T-cell (primary cell): ENCODE measurements around the gene SOX13. TPM values are rescaled to one million over a fixed set of nuclear protein-coding genes. Genes with fewer than 3 reads are reported as not detected.

Experiments
- ATAC-seq, 4 experiments: fragments of 200-7000 bp in 3 of 4; fragments of 150-1000 bp in 1 of 4; cut with Tn5 transposase; replicated peaks in 1 of 4; 1 replicate in 3 of 4; 2 replicates in 1 of 4; pipeline ENCODE4 v1.10.0; 2021; ENCODE audit warnings: moderate library complexity in 3 of 4, mild to moderate bottlenecking in 2 of 4, moderate number of reproducible peaks in 1 of 4
- CTCF ChIA-PET, 2 donors: fragments of 300-600 bp; sonication (Branson Sonifier 250); formaldehyde crosslinking; loops; one replicate each; lab custom pipeline; 2022; ENCODE audit warnings: antibody characterized with exemption in 2 of 2; lab: Charles Lee
- POLR2A ChIA-PET, 2 donors: fragments of 300-600 bp; sonication (Branson Sonifier 250); formaldehyde crosslinking; loops; one replicate each; lab custom pipeline; 2022; ENCODE audit warnings: antibody characterized with exemption in 2 of 2; lab: Charles Lee
- DNase-seq, 35 experiments: peaks; one replicate each; pipeline versions ENCODE4 v3.0.0 to v3.0.0-alpha.2; 2013 to 2023
- H3K27ac ChIP-seq: one replicate; pipeline ENCODE4 v1.5.1; 2013; ENCODE audit warnings: low read length
- H3K27me3 ChIP-seq, 2 experiments: replicated peaks in 1 of 2; 1 replicate in 1 of 2; 2 replicates in 1 of 2; pipeline versions ENCODE4 v1.6.1 to v1.7.0; 2013; ENCODE audit warnings: low read length in 1 of 2, mixed read lengths in 1 of 2; ENCODE audit not compliant: control insufficient read depth in 2 of 2, insufficient read depth in 2 of 2; ENCODE audit errors: extremely low read depth in 1 of 2
- H3K36me3 ChIP-seq, 2 donors: 1 replicate in 1 of 2; 2 replicates in 1 of 2; pipeline versions ENCODE4 v1.6.1 to v1.7.0; 2013; ENCODE audit warnings: low read length in 1 of 2; ENCODE audit not compliant: control insufficient read depth in 2 of 2, insufficient read depth in 1 of 2; ENCODE audit errors: extremely low read depth in 1 of 2
- H3K4me1 ChIP-seq, 2 experiments: 1 replicate in 1 of 2; 2 replicates in 1 of 2; pipeline versions ENCODE4 v1.6.1 to v1.7.0; 2013; ENCODE audit warnings: low read length in 2 of 2, mixed read lengths in 1 of 2; ENCODE audit not compliant: insufficient read depth in 2 of 2, control insufficient read depth in 1 of 2; ENCODE audit errors: extremely low read depth in 1 of 2
- H3K4me3 ChIP-seq, 2 donors: 1 replicate in 1 of 2; 2 replicates in 1 of 2; pipeline versions ENCODE4 v1.5.1 to v1.7.0; 2013; ENCODE audit warnings: mild to moderate bottlenecking in 2 of 2, low read length in 1 of 2, moderate library complexity in 1 of 2; ENCODE audit not compliant: control insufficient read depth in 1 of 2; ENCODE audit errors: extremely low read depth in 1 of 2
- H3K9me3 ChIP-seq: 2 replicates; pipeline ENCODE4 v1.7.0; 2013
- H3K27ac Mint-ChIP-seq, 2 donors: one replicate each; pipeline ENCODE4 v1.8.0; 2020 to 2021; ENCODE audit warnings: mild to moderate bottlenecking in 2 of 2, mixed read lengths in 2 of 2
- H3K27me3 Mint-ChIP-seq, 2 donors: one replicate each; pipeline ENCODE4 v1.8.0; 2021 to 2022; ENCODE audit warnings: mixed read lengths in 2 of 2
- H3K36me3 Mint-ChIP-seq: one replicate; pipeline ENCODE4 v1.8.0; 2021; ENCODE audit warnings: mixed read lengths
- H3K4me1 Mint-ChIP-seq, 3 donors: one replicate each; pipeline ENCODE4 v1.8.0; 2020 to 2022; ENCODE audit warnings: mixed read lengths in 3 of 3, mild to moderate bottlenecking in 1 of 3
- H3K4me3 Mint-ChIP-seq, 3 donors: one replicate each; pipeline ENCODE4 v1.8.0; 2020 to 2022; ENCODE audit warnings: mild to moderate bottlenecking in 3 of 3, mixed read lengths in 3 of 3, moderate library complexity in 3 of 3
- H3K9me3 Mint-ChIP-seq, 3 donors: one replicate each; pipeline ENCODE4 v1.8.0; 2020 to 2022; ENCODE audit warnings: mixed read lengths in 3 of 3
- WGBS: methylation state at CpG from one replicate; pipeline ENCODE4 v1.1.5; 2013; ENCODE audit warnings: missing lambda C conversion rate; ENCODE audit not compliant: insufficient coverage; 5-methylcytosine and 5-hydroxymethylcytosine counted together
- total RNA-seq, 35 experiments: library from RNA in 6 of 35; stranded (reverse) in 6 of 35; fragments of 120-200 nt in 1 of 35; gene quantifications; one replicate each; pipeline versions ENCODE4 v1.2.1 to v1.2.4 and lab custom pipeline; 2013 to 2026

The SOX13 gene
- total RNA-seq, 5 donors from 2014 or later (not counting 1 experiment from before 2014, with no cell fraction given), result 3.2 to 9.4 (median 5.2) TPM

GRCh38 chr1:204161609-204162493 is 88.9 kb downstream of the SOX13 start:
- peaks cover 0 to 33% of the 10 kb centered on the region in 2 experiments for H3K27me3 ChIP-seq
- no peak overlapping the region for H3K27ac ChIP-seq
- Mint-ChIP-seq H3K4me3 (no peak overlapping the region), H3K4me1 (no peaks in the 10 kb centered on the region), H3K36me3 (no peaks in the 10 kb centered on the region), H3K27me3 (peaks cover 6 to 16% of the 10 kb centered on the region in 2 donors), H3K9me3 (no peaks in the 10 kb centered on the region), H3K27ac (no peak overlapping the region)
- POLR2A ChIA-PET, result no interaction called here
- H3K36me3 ChIP-seq, result no peaks in the 10 kb centered on the region
- WGBS, result 59% methylated on average over 10 of the region's 14 CpGs
- H3K4me1 ChIP-seq, result no peaks in the 10 kb centered on the region
- no peaks in the 10 kb centered on the region for H3K9me3 ChIP-seq
- DNase-seq (no peak), ATAC-seq (no peak)
- H3K4me3 ChIP-seq, result no peak overlapping the region
- CTCF ChIA-PET, result interaction anchor here (0.6 to 2.6 kb wide), 10 partner anchors 10 to 285 kb away, joined by 3 to 21 read pairs (median 4); no protein-coding TSS in a partner anchor

GRCh38 chr1:204162494-204163074 is 89.7 kb downstream of the SOX13 start:
- Mint-ChIP-seq H3K4me3 (no peak overlapping the region), H3K36me3 (no peaks in the 10 kb centered on the region), H3K9me3 (peaks cover 3 to 5% (median 3%) of the 10 kb centered on the region in 3 donors), H3K27me3 (peaks cover 6 to 15% of the 10 kb centered on the region in 2 donors), H3K27ac (no peak overlapping the region), H3K4me1 (no peaks in the 10 kb centered on the region)
- POLR2A ChIA-PET, result no interaction called here
- Histone ChIP-seq H3K27ac (no peak overlapping the region), H3K4me1 (no peaks in the 10 kb centered on the region), H3K36me3 (no peaks in the 10 kb centered on the region), H3K27me3 (peaks cover 0 to 33% of the 10 kb centered on the region in 2 experiments), H3K9me3 (no peaks in the 10 kb centered on the region), H3K4me3 (no peak overlapping the region)
- ATAC-seq (peak; percentile 87 to 97 (median 90)), DNase-seq (peak; percentile 35 to 84 (median 71))
- WGBS, result 0% methylated on average over 3 of the region's 7 CpGs
- CTCF ChIA-PET, result interaction anchor here (0.6 to 2.6 kb wide), 12 partner anchors 9 to 341 kb away, joined by 3 to 21 read pairs (median 4); no protein-coding TSS in a partner anchor

- Histone ChIP-seq H3K4me1 (no peaks in the 10 kb centered on the region), H3K27me3 (peaks cover 0 to 23% of the 10 kb centered on the region in 2 experiments), H3K4me3 (no peak within 1 kb of the TSS), H3K36me3 (no peaks in the 10 kb centered on the region), H3K9me3 (no peaks in the 10 kb centered on the region), H3K27ac (no peak within 1 kb of the TSS)
- POLR2A ChIA-PET, result no interaction called here
- WGBS, result 34% methylated on average over 4 of the region's 5 CpGs
- ATAC-seq (no peak), DNase-seq (no peak)
- Mint-ChIP-seq H3K27ac (no peak within 1 kb of the TSS), H3K27me3 (peaks cover 6% of the 10 kb centered on the region in 2 donors), H3K36me3 (no peaks in the 10 kb centered on the region), H3K4me1 (no peaks in the 10 kb centered on the region), H3K9me3 (peaks cover 3 to 24% (median 19%) of the 10 kb centered on the region in 3 donors), H3K4me3 (no peak within 1 kb of the TSS)
- CTCF ChIA-PET, result interaction anchor here (0.5 to 0.6 kb wide), 2 partner anchors 371 to 1074 kb away, joined by 3 to 6 read pairs; no protein-coding TSS in a partner anchor
Observed at GRCh38 chr1:204166219-204166618, 93.3 kb downstream of the SOX13 start, which contains the start of gene REN. Gene REN (minus strand): TSS chr1:204166337. CDS start chr1:204166293, 44 bp downstream.

- 86% methylated on average over 2 of the region's 5 CpGs for whole genome bisulfite sequencing
- Histone ChIP-seq H3K9me3 (no peaks in the 10 kb centered on the region), H3K4me3 (no peak overlapping the region), H3K4me1 (no peaks in the 10 kb centered on the region), H3K36me3 (no peaks in the 10 kb centered on the region), H3K27ac (no peak overlapping the region), H3K27me3 (peaks cover 0 to 10% of the 10 kb centered on the region in 2 experiments)
- ATAC-seq, result no peak
- Mint-ChIP-seq H3K27ac (no peak overlapping the region), H3K9me3 (peaks cover 3 to 35% (median 28%) of the 10 kb centered on the region in 3 donors), H3K4me1 (no peaks in the 10 kb centered on the region), H3K27me3 (peaks cover 3 to 4% of the 10 kb centered on the region in 2 donors), H3K36me3 (no peaks in the 10 kb centered on the region), H3K4me3 (no peak overlapping the region)
- DNase-seq, result no peak
- POLR2A ChIA-PET, result no interaction called here
- CTCF ChIA-PET, result no interaction called here
Observed at GRCh38 chr1:204167730-204168129, 94.8 kb downstream of the SOX13 start.

GRCh38 chr1:204169858-204170257 is 96.9 kb downstream of the SOX13 start:
- no peak for ATAC-seq
- Histone ChIP-seq H3K27me3 (peaks cover 0 to 17% of the 10 kb centered on the region in 2 experiments), H3K27ac (no peak overlapping the region), H3K4me3 (no peak overlapping the region), H3K9me3 (no peaks in the 10 kb centered on the region), H3K4me1 (no peaks in the 10 kb centered on the region), H3K36me3 (no peaks in the 10 kb centered on the region)
- Mint-ChIP-seq H3K27ac (no peak overlapping the region), H3K36me3 (no peaks in the 10 kb centered on the region), H3K4me1 (no peaks in the 10 kb centered on the region), H3K9me3 (peaks cover 3 to 43% (median 31%) of the 10 kb centered on the region in 3 donors), H3K4me3 (no peak overlapping the region), H3K27me3 (peaks cover 14 to 16% of the 10 kb centered on the region in 2 donors)
- CTCF ChIA-PET, result interaction anchor here in 1 of 2 donors (0.8 kb wide), 1 partner anchor 905 kb away, joined by 3 read pairs; no protein-coding TSS in a partner anchor
- no CpG with 5 or more reads among the region's 4 CpGs for WGBS
- no peak for DNase-seq
- POLR2A ChIA-PET, result no interaction called here

- no peak overlapping the region for H3K4me3 Mint-ChIP-seq
- H3K27me3 ChIP-seq, result peaks cover 0 to 21% of the 10 kb centered on the region in 2 experiments
- 100% methylated on average over 1 of the region's 3 CpGs for WGBS
- H3K36me3 Mint-ChIP-seq, result no peaks in the 10 kb centered on the region
- DNase-seq (no peak), ATAC-seq (no peak)
- H3K4me3 ChIP-seq, result no peak overlapping the region
- H3K9me3 ChIP-seq, result no peaks in the 10 kb centered on the region
- H3K9me3 Mint-ChIP-seq, result peaks cover 3 to 43% (median 31%) of the 10 kb centered on the region in 3 donors
- no peak overlapping the region for H3K27ac ChIP-seq
- ChIA-PET CTCF (no interaction called here), POLR2A (no interaction called here)
- H3K27ac Mint-ChIP-seq, result no peak overlapping the region
- H3K4me1 ChIP-seq, result no peaks in the 10 kb centered on the region
- H3K27me3 Mint-ChIP-seq, result peaks cover 11 to 16% of the 10 kb centered on the region in 2 donors
- H3K36me3 ChIP-seq, result no peaks in the 10 kb centered on the region
- H3K4me1 Mint-ChIP-seq, result no peaks in the 10 kb centered on the region
Observed at GRCh38 chr1:204170494-204171155, 97.7 kb downstream of the SOX13 start.
